DMS153 treated with DMSO at 0.1 percent for 48 hours (cell line): ENCODE data around the gene PROK1.
A peak's percentile ranks its signal among the peaks of the same experiment; 100 is the strongest.
"Not testable (repeated sequence)": the region's sequence is repeated elsewhere in the genome, so short reads cannot be mapped to it uniquely, and the experiment has no call there.

Source experiments
- DNase-seq: peaks from one replicate; lab custom pipeline; 2025; ENCODE audit not compliant: unreplicated experiment; lab: John Stamatoyannopoulos, UW

Gene PROK1, protein sequence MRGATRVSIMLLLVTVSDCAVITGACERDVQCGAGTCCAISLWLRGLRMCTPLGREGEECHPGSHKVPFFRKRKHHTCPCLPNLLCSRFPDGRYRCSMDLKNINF

DNA sequence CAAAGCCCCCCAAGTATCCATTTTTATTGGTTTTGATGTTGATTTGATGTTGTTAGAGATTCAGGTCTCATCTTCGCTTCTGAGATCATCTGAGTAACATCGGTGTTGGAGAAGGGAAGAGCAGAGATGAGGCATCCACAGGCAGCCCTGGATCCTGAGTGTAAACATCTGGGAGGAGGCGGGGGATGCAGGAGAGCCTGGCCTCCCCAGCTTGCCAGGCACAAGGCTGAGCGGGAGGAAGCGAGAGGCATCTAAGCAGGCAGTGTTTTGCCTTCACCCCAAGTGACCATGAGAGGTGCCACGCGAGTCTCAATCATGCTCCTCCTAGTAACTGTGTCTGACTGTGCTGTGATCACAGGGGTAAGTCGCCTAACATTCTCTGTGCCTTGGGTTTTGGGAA, at the start of gene PROK1:
TSS of gene PROK1 (plus strand) at position 221 of the 400 bp plus-strand sequence. CDS start at position 289, 68 bp downstream.
- no peak for DNase-seq

DNA sequence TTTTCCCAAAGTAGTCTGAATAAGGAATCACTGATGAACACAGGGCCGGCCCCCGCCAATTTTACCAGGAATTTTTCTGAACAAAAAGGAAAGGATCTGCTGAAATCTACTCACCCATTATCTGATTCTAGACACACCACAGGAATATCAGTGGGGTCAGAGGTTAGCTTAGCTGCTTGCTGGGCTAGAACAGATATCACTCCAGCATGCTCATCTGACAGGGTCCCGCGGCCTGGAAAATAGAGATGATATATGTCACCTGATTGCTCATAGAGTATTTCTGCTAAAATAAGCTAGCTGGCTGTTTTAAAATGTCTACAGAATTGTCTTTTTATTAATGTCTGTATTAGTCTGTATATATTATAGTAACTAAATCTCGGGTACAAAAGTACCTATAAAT, 47.1 kb upstream of the PROK1 start:
- no peak for DNase-seq

DNA sequence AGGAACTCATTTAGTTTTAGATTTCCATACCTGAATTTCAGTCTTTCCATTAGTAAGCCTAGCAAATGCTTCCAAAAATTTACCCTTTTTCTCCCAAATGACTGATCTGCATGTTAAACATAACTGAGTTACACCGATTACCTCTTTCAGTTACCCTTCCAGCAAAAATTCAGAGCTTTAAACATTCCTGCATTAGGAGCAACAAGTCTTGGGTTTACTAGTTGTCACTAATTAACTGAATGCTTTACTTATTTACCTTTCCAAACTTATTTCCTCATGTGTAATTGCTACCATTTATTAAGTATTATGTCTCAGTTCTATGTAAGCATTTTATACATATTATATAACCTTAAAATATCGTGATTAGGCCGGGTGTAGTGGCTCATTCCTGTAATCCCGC, 46.5 kb upstream of the PROK1 start:
- no peak for DNase-seq

DNA sequence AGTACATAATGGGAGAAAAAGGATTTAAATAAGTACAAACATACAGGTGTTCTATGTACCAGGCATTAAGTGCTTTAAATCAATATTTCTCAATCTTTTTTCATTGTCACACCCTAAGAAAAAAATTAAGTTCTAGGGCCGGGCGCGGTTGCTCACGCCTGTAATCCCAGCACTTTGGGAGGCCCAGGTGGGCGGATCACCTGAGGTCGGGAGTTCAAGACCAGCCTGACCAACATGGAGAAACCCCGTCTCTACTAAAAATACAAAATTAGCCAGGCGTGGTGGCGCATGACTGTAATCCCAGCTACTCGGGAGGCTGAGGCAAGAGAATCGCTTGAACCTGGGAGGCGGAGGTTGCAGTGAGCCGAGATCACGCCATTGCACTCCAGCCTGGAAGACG, 44.5 kb upstream of the PROK1 start:
- not testable (repeated sequence) for DNase-seq

DNA sequence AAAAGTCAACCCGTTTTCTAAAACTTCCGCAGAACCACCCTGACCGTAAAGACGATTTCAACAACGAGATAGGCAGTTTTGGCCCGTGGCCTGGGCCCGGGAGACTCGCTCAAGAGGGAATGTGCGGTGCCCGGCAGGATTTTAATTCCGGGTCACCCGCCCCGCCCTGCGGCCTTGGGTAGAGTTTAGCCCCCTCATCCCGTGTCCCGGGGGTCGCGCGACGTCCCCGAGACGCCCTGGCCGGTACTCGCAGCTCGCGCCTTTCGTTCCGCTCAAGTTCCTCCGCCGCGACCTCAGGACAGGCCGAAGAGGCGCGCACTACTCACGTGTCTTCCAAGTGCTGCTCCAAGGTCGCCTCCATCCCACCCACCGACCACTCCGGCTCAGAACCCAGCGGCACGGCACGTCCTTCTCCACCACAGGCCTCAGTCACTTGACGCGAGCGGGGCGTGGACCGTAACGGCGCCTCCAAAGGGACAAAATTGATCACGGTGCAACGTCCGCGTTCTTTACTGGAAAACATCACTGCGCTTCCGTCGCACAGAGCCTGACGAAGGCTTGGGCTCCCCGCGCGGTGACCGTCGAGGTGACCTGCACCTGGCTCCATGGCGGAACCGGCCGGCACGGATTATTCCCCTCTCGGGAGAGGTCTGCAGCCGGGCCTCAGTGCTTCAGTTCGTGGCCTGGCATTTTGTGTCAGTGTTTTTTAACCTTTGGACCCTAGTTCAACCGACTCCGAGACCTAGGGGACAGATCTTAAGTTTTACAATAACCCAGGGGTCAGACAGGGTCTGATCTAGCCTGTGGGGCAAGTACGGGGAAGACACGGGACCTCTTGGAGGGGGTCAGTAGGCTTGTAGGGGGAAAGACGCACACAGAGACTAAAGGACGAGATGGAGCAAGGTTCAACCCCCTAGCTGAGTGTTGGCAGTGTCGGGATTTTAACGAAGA, 43.4 kb upstream of the PROK1 start, which contains the start of gene LAMTOR5:
TSS of gene LAMTOR5 (minus strand) at position 435 of the 951 bp plus-strand sequence. CDS start at position 361, 74 bp downstream.
- DNase-seq, result peak; percentile 72

DNA sequence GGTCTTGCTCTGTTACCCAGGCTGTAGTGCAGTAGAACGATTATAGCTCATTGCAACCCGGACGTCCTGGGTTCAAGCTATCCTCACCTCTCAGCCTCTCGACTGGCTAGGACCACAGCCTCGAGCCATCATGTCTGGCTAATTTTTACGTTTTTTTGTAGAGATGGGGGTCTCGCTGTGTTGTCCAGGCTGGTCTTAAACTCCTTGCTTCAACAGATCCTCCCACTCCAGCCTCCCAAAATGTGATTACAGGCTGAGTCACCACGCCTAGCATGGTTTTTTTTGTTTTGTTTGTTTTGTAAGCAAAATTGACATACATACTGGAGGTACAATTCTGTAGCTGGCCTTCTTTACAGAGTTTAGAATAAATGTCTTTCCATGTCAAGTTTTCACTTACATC, 42.5 kb upstream of the PROK1 start:
- DNase-seq, result no peak

DNA sequence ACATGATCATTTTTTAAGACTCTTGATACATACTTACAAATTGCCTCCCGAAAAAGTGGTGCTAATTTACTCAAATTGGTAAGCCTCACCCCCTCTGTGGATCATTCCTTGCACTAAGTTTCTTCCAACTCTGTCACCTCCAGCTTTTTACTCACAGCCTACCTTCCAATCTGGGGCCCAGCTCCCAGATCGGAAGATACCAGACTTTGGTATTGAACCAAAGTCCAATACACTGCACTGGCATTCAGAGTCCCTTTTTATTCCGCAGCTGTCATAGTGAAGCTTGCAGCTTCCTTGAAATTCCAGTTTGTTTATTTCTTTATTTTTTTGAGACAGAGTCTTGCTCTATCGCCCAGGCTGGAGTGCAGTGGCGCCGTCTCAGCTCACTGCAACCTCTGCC, 41.6 kb upstream of the PROK1 start:
- DNase-seq, result no peak

DNA sequence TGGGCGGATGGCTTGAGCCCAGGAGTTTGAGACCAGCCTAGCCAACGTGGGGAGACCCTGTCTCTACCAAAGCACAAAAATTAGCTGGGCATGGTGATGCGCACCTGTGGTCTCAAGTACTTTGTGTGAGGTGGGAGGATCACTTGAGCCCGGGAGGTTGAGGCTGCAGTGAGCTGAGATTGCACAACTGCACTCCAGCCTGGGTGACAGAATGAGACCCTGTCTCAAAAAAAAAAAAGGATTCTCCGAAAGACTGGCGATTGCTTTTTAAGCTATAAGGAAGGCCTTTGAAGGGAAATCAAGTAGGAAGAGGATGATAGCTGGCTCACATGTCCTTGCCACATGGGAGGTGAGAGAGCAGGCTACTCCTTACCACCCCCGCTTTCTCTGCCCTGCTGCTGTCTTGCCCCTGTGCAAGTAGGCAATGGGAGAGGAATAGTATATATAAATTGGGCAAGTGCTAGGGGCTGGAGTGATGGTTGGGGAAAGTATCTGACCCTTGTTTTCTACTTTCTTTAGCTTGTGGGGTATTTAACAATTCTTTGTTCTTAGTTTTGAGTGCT, 39.7 kb upstream of the PROK1 start:
- DNase-seq, result no peak

DNA sequence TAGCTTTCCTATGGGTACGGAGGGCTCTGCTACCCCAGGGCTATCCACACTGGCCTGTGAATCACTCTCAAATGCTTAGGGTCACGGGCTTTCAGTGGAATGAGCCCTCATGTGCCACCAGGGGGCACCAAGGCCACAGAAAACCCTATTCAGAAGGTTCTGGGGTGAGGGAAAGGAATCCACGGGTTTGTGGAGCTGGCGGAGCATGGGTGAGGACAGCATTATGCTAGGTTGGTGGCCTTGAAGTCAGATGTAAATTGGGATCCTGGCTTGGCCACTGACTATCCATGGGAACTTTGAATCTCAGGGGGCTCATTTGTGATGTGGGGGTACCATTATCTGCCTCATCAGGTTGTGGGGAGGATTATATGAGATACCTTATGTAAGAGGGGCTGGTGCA, 38.4 kb upstream of the PROK1 start:
- no peak for DNase-seq

DNA sequence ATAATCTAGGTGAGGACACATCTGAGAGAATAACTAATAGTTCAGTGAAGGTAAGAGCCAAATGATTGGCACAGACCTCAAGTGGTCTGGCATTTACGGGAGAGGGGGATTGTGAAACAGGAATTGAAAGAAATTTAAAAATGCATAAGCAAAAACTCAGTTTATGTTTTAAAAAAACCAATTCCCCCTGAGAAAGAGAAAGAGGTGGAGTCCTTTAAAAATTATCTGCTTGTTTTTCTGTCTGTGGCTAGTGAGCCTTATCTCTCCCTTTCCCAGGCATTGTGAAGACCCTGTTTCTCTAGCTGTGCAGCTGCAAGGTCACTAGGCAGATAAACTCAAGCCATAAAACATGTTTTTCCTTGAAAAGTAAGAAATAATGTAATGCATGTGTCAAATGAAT, 37.9 kb upstream of the PROK1 start:
- not testable (repeated sequence) for DNase-seq

DNA sequence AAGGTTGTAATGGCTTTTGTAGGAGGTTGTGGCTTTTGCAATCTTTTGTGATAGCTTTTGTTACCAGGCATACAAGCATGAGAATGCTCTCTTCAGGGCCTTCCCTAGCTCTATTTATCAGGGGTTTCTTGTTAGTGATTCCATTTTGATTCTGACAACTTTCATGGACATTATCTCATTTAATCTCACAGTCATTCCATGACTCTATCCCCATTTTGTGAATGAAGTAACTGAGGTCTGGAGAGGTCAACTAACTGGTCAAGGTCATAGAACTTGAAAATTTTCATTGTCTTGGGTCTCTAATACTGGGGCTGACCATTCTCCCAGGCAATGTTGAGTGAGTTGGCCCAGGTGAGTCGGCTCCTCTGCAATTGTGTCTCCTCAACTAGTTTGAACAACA, 32.2 kb upstream of the PROK1 start:
- DNase-seq, result no peak

DNA sequence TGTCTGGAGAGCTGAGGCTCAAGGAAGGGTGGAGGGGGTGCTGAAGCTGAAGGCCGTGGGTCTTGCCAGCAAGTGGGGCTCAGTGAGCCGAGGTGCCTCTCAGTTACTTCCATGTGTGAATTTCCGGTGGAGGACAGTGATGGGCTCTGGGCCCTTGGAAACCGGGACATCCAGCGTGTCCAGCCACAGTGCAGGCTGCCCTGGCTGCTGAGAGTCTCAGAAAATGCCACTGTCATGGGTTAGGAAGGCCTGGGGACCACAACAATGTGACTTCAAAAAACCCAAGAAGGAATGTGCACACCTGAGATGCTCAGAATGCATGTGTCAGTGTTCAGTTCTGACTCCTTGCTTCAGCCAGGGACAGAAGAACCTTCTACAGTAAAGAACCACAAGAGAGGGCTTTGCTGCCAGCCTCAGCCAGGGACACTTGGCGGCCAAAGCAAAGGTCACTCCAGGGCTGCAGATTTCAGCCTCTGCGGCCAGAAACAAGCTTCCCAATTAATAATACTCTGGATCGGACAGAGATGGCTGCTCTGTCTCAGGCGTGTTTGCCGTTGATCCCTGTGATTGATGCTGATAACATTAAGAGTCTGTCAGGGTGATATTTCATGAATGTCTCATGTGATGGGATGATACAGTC, 30.8 kb upstream of the PROK1 start:
- no peak for DNase-seq

DNA sequence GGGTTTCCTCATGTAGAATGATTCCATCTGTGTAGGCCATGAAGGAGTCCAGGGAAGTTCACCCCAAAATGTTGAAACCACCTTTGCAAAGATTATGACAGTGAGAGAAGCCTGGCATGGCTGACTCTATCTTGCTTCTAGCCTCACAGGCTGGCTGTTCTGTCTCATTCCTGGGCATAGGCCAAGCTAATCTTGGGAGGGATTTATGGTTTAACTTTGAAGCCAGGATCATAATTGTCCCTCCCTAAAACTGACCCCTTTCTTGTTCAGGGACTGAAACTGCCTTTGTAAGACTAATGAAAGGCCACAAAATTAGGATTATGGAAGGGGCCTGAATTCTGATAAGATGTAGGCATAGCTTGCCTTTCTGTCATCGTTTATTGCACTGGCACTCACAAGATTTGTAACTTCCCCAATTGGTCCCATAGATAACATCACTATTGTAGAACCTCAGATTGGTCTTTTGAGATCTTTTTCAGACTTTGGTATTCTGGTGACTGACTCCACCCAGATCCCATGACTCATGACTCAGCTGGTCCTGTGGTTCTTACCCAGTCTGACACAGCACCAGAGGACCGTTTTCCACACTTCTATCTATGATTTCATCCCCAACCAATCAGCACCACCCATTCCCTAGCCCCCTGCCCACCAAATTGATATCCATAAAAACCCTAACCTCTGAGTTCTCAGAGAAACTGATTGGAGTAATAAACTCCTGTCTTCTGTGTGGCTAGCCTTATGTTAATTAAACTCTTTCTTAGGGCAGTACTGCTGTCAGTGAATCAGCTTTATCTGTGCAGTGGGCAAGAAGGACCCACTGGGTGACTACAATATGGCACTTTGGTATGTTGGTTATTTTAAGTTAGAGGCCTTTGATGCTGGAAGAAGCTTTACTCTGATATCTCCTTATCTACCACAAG, 29.8 kb upstream of the PROK1 start:
- DNase-seq, result no peak

DNA sequence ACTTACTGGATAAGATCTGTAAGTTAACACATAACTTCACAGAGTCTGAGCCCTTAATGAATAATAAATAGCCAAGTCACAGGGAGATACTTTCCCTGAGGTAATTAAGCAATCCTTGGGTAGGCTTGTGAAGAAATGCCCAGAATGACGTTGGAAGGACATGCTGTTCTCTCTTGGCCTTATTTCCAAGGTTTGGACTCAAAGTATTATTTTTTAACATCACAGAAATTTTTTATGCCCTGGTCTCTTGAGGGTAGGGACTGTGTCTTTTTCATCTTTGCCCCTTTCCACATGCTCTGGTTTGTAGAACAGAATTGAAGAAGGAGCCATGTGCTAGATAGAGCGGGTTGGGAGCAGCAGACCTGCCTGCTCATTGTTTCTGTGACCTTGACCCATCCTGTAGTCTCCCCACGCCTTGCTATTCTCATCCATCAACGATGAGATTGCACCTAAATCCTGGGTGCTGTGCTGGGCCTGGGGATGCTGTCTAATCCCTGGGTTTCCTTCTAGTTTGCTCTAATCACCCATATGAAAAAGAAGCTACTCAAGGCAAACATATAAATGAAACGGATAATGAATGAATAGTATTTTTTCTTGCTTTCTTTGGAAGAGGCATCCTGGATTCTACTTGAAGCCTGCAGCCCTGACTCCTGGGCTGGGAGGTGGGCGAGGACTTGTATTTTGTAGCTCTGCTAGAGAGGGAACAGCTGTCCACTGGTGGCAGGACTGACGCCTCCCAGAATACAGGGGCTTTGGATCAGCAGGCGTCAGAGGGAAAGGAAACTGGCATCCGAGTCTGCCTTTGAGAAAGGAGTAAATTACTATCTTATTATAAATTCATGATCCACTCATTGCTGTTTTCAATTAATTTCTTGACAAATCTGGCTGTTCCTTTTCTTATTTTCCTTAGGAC, 26.0 kb upstream of the PROK1 start:
- DNase-seq, result no peak

DNA sequence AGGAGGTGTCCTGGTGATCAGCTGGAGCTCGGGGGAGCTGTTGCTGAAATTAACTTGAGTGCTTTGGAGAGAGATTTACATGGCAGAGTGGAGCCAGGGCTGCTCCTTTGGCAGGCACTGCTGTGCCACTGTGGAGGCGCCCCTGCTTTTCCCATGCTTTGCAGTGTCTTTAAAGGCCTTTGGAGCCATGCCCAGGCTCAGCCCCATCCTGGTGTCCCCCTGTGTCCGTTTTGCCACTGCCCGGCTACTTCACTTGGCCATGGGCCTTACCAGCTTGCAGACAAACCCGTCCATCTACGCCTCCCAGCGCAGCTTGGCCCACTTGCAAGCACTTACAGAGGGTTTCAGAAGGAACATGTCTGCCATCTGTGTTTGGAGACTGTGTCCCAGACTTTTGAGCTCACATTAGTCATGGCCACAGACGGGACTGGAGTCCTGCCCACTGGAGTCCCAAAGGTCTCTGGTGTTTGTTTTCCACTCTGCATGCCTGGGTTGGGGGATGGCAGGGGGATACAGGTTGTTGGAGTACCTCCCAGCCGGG, 25.3 kb upstream of the PROK1 start:
- no peak for DNase-seq

DNA sequence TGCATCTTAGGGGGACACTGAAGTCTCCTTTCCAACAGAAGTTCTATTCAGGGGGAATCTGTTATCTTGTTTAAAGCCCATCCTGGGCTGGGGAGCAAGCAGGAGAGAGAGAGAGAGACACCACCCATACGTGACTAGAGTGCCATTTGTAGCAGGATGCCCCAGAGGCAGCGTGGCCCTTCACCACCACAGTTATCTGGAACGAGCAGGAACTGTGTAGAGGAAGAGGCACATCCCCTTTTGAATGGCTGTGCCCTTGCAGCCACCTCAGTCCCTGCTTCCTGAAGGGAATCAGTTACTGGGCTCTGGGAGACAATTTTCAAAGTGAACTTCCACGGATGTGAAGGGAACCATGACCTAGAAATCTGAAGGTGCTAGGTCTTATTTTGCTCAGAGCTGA, 24.1 kb upstream of the PROK1 start:
- DNase-seq, result no peak

DNA sequence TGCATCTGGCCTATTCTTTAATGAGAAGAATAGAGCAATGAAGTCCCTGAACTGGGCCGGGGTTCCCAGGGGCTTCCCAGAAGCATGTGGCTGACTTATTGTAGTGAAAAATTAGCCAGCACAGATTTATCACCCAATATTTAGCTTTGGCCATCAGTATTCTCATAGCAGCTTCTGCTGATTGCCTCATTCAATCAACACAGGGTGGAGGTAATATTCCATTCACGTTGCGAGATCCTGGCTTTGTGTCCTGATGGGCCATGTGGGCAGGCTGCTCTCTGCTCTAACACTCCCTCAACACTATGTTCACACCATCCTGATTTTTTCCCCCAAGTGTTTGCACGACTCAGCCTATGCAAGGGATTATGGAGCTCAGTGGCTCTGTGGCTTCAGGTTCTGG, 22.0 kb upstream of the PROK1 start:
- DNase-seq, result no peak

DNA sequence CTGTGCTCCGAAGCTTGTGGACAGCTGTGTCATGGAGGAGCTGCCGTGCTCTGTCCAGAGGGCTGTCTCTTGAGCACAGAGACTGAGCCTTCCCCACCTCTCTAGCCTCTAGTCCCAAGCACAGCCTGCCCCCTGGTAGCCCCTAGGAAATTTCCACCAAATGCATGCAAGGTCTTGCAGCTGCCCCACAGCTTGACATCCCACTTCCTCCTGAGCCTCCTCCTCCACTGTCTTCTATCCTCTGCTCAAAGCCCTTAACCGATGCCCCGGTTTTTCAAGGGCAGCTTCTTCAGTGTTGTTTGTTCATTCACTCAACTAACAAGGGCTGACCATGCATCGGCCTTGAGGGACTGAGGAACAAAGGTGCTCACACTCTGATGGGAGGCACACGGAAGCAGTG, 20.6 kb upstream of the PROK1 start:
- no peak for DNase-seq

DNA sequence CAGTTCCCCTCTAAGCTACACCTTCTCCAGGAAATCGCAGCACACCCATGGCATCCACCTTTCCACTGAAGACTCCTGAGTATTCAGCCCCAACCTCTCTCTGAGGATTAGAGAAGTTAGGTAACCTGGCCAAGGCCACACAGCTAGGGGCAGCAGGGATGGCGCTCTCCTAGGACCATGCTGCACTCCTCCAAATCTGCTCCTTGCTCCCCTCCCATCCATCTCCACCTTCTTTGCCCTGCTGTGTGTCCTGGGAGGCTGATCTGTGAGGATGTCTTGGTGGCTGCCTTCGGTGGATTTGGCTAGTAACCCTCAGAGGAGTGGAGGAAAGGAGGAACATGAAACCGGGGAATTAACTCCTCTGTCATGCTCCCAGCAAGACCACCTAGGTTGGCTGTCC, 20.0 kb upstream of the PROK1 start:
- no peak for DNase-seq
